Erythroblast (primary cell): Measurements from ENCODE around the gene MICU1.

ENCODE experiments used
- DNase-seq, 2 experiments: peaks; one replicate each; lab custom pipeline; 2025; lab: John Stamatoyannopoulos, UW
- GATA1 ChIP-seq: IDR thresholded peaks from 2 replicates; pipeline ENCODE4 v1.6.1; 2011; ENCODE audit warnings: low read depth, mild to moderate bottlenecking, control low read depth, low read length, moderate library complexity
- POLR2A ChIP-seq: IDR thresholded peaks from 2 replicates; pipeline ENCODE4 v1.6.1; 2011; ENCODE audit warnings: mild to moderate bottlenecking, low read length

Gene MICU1

GRCh38 chr10:72379776-72380175, 246.1 kb downstream of the MICU1 start:
- DNase-seq: no peak
- no peak for TF ChIP-seq GATA1
- TF ChIP-seq POLR2A: no peak

GRCh38 chr10:72379062-72379461, 246.8 kb downstream of the MICU1 start:
- no peak for DNase-seq
- TF ChIP-seq POLR2A: no peak
- no peak for TF ChIP-seq GATA1

DNA sequence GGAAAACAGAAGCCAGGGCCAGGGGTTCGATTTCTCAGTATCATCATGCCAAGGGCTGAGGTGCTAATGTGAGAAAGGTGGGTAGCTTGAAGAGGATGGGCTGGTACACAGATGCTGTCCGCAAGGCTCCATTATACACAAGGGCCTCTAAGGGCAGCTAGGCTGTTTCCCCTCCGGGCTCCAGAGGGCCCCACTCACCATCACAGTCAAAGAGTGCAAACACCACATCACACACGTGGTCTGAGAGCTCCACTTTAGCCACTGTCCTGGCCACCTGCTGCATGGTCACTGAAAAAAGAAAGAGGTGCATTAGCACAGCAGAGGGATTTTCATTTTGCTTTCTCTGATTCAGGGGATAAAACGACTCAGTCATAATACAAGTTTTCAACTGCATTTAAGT, 250.3 kb downstream of the MICU1 start:
- DNase-seq: peak; percentile 18 to 19
- TF ChIP-seq GATA1: no peak
- TF ChIP-seq POLR2A: no peak

DNA sequence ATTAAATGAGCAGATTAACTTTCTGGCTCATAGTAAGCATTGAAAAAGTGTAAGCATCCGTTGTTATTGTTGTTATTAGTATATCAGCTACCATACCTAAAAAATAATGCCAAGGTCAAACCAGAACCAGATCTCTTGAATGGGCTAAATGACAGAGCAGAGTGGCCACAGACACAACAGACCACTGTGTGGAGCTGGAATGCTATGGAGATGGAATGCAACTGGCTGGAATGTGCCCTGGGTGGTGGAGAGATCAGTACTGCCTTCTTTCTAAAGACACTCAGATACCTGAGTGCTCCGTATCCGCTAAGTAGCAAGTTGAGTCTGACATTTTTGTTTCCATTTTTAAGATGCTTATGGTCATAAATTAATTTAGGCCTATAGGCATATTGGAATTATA, 250.7 kb downstream of the MICU1 start:
- no peak for DNase-seq
- TF ChIP-seq POLR2A: no peak
- TF ChIP-seq GATA1: no peak

GRCh38 chr10:72370201-72370722, 255.6 kb downstream of the MICU1 start:
- peak in 1 of 2 experiments; percentile 62 for DNase-seq
- TF ChIP-seq POLR2A (no peak), GATA1 (no peak)

DNA sequence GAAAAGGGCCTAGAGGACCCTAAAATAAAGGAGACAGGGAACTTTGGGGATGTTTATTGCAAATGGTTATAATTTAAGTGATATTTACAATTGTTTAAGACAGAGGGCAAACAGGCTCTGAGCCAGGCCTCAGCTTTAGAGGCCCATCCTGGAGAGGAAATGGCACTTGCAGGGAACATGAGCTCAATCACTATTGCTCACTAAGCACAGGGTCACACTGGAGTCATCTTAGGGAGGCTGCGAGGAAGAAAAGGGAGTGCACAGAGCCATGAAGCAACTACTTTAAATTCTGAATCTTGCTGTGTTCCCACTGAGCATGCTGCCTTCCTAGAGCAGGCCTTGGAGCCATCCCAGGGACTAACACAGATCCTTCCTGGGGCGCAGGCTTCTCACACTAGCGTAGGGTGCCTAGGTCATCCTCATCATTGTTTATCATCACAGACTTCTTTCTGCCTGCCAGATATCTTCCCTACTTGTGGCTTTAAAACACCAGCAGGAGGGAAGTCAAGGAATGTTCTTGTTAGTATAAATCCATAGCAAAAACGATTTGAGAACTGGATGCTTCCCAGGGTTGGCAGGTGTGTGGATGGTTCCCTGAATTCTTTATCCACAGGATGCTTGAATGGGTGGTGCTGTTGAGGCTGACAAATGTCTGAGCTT, 258.4 kb downstream of the MICU1 start:
- DNase-seq: no peak
- TF ChIP-seq POLR2A: no peak
- TF ChIP-seq GATA1: no peak

DNA sequence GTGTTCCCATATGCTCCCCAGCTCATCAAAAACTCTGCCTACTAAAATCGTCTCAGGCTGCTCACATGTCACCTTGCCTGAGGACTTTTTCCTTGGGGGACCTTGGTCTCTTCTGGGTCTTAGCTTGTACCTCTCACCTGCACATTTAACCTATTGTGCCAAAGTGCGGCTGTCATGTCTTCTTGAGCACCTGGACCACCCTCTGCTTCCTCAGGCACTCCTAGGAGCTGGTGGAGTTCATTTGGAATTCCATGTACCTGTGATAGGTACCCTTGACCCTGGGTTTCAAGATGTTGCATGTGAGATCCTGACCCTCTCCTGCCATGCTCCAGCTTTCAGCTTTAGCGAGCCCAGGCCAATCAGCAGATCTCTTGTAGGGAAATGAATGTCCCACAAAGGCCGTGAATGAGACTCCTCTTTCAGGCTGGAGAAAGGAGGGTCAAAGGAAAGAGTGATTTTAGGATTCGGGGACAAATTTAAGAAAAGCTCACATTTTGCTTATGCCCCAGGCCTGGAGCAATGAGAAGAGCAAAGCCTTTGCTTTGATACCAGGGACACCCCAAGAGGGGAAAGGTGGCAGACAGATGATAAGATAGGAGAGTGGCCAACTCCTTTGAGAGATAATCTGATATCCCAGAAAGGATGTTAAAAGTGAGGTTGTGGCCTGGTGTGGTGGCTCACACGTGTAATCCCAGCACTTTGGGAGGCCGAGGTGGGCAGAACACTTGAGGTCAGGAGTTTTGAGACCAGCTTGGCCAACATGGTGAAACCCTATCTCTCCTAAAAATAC, 260.6 kb downstream of the MICU1 start:
- peak in 1 of 2 experiments; percentile 43 for DNase-seq

GRCh38 chr10:72364239-72364777, 261.6 kb downstream of the MICU1 start:
- DNase-seq: peak; percentile 87 to 90
- TF ChIP-seq GATA1 (no peak), POLR2A (no peak)

More for the DNA sequence above, 260.6 kb downstream of the MICU1 start:
- TF ChIP-seq GATA1 (no peak), POLR2A (no peak)

DNA sequence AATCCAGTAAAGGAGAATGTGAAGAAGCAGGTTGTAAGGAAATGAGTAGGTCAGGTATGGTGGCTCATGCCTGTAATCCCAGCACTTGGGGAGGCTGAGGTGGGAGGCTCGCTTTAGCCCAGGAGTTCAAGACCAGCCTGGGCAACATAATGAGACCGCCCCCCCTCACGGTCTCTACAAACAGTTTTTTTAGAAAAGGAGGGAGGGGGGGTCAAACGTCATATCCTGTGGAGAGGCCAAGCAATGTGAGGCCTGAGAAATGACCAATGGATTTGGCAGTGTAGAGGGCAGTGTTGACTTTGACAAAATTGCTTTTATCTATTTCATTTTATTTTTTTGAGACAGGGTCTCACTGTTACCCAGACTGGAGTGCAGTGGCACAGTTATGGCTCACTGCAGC, 268.9 kb downstream of the MICU1 start:
- TF ChIP-seq GATA1 (no peak), POLR2A (no peak)
- no peak for DNase-seq

- TF ChIP-seq POLR2A (no peak), GATA1 (no peak)
- peak; percentile 8 to 10 for DNase-seq
These were observed 269.8 kb downstream of the MICU1 start for GRCh38 chr10:72356115-72356514.

GRCh38 chr10:72355214-72355555, 270.7 kb downstream of the MICU1 start:
- DNase-seq: no peak
- no peak for TF ChIP-seq POLR2A
- TF ChIP-seq GATA1: no peak

- TF ChIP-seq POLR2A (peak; percentile 96), GATA1 (no peak)
- DNase-seq: peak; percentile 96 to 97
These were observed 271.3 kb downstream of the MICU1 start, which contains the start of gene DNAJB12 for GRCh38 chr10:72354356-72355213. TSS of gene DNAJB12 (minus strand) at chr10:72354919. CDS start at chr10:72354897, 22 bp downstream.

GRCh38 chr10:72353965-72354355, 271.9 kb downstream of the MICU1 start:
- peak in 1 of 2 experiments; percentile 65 for DNase-seq
- TF ChIP-seq GATA1 (no peak), POLR2A (no peak)
